IMR-90 (cell line): ENCODE results near the gene CST3. TPM values are rescaled to one million over a fixed set of nuclear protein-coding genes. Genes with fewer than 3 reads are reported as not detected.

Experiments used
- BHLHE40 ChIP-seq: fragments of 150-350 bp; IDR thresholded peaks from 2 replicates; pipeline ENCODE4 v1.6.1; 2016; ENCODE audit warnings: mild to moderate bottlenecking, low read depth, low read length
- CEBPB ChIP-seq: IDR thresholded peaks from 2 replicates; pipeline ENCODE4 v1.6.1; 2012; ENCODE audit warnings: low read depth, low read length, improper control_type of control experiment
- CHD1 ChIP-seq: IDR thresholded peaks from 2 replicates; pipeline ENCODE4 v1.6.1; 2012; ENCODE audit warnings: low read depth, low read length, improper control_type of control experiment
- MAFK ChIP-seq: IDR thresholded peaks from 2 replicates; pipeline ENCODE4 v1.6.1; 2012; ENCODE audit warnings: low read depth, low read length, improper control_type of control experiment
- MXI1 ChIP-seq: IDR thresholded peaks from 2 replicates; pipeline ENCODE4 v1.6.1; 2012; ENCODE audit warnings: low read depth, mild to moderate bottlenecking, low read length, moderate library complexity, borderline replicate concordance
- POLR2A ChIP-seq: IDR thresholded peaks from 2 replicates; pipeline ENCODE4 v1.6.1; 2012; ENCODE audit warnings: mild to moderate bottlenecking, low read depth, low read length
- RAD21 ChIP-seq: IDR thresholded peaks from 2 replicates; pipeline ENCODE4 v1.6.1; 2012; ENCODE audit warnings: low read length, improper control_type of control experiment
- RCOR1 ChIP-seq: IDR thresholded peaks from 2 replicates; pipeline ENCODE4 v1.6.1; 2012; ENCODE audit warnings: mild to moderate bottlenecking, low read length, improper control_type of control experiment; ENCODE audit not compliant: insufficient replicate concordance
- polyA plus RNA-seq, 3 experiments: library from polyadenylated mRNA; depleted of rRNA; stranded (reverse); fragments of >200 nt; gene quantifications; 2 replicates each; pipeline ENCODE4 v1.2.3, GENCODE V29; 2012; ENCODE audit warnings: low replicate concordance in 1 of 3
- total RNA-seq: library from RNA; depleted of rRNA; stranded (reverse); fragments of >200 nt; gene quantifications from 2 replicates; pipeline ENCODE4 v1.2.3, GENCODE V29; 2012

The CST3 gene
- total and polyA plus RNA-seq, 2 of the 4 experiments (the other 2 are of a cell fraction), result 26.0 to 471 TPM

DNA sequence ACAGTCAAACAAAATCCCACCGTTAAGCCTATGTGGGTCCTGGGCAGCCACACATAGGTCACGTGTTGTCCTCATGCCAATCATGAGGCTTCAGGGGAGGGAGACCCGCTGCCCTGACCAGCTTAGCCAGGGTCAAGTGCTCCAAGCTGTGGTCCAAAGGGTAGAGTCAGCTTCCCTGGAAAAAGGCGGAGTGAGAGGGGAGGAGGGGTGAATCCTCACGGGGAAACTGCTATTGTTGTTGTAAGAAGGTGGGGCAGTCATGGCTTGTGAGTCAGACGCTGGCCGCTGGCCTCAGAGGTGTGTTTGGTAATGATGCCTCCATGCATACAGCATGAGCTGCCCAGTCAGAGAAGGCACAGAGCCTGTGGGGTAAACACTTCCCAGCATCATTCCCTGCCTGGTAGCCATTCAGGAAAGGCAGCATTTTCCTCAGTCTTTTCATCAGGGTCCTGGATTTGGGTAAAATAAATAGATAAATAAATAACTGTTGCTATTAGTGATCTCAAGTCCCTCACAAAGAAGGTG, 8.7 kb downstream of the CST3 start (continued):
- TF ChIP-seq RCOR1, result no peak
- TF ChIP-seq POLR2A, result no peak
- TF ChIP-seq CHD1, result no peak
- TF ChIP-seq RAD21, result no peak
- no peak for TF ChIP-seq MXI1
- TF ChIP-seq MAFK, result no peak
- no peak for TF ChIP-seq BHLHE40
- no peak for TF ChIP-seq CEBPB
